Measurements from ENCODE around the gene KIF3C.
"Not testable (repeated sequence)": the region's sequence is repeated elsewhere in the genome, so short reads cannot be mapped to it uniquely, and the experiment has no call there.

KIF3C gene

DNA sequence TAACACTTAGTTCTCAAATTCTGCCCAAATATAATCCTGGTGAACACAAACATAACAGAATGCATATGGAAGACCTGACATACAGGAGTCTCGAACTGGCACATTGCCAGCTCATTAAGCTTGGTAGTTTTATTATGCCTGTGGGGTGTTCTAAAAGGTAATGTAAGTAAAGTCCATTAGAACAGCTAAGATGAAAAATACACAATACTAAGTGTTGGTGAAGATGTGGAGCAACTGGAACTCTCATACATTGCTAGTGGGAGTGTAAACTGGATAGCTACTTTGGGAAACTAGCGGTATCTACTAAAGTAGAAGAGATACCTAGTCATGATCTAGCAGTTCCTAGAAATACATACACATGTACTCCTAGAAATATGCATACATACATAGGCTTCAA lies 27.3 kb upstream of the KIF3C start:
- H3K27me3 Mint-ChIP-seq: no peaks in the 10 kb centered on the region
- intact Hi-C loops (cut with micrococcal nuclease): loop anchor here (2.0 kb wide), 1 partner anchor 23 kb away; no protein-coding TSS in a partner anchor
- peaks cover 81% of the 10 kb centered on the region for H3K4me1 Mint-ChIP-seq (ENCODE audit: low read depth)
- peak overlapping the region; percentile 96 for H3K27ac Mint-ChIP-seq
- no peaks in the 10 kb centered on the region for H3K9me3 Mint-ChIP-seq
- H3K36me3 Mint-ChIP-seq (ENCODE audit: low read depth): no peaks in the 10 kb centered on the region
- H3K4me3 Mint-ChIP-seq: peak overlapping the region; percentile 1

DNA sequence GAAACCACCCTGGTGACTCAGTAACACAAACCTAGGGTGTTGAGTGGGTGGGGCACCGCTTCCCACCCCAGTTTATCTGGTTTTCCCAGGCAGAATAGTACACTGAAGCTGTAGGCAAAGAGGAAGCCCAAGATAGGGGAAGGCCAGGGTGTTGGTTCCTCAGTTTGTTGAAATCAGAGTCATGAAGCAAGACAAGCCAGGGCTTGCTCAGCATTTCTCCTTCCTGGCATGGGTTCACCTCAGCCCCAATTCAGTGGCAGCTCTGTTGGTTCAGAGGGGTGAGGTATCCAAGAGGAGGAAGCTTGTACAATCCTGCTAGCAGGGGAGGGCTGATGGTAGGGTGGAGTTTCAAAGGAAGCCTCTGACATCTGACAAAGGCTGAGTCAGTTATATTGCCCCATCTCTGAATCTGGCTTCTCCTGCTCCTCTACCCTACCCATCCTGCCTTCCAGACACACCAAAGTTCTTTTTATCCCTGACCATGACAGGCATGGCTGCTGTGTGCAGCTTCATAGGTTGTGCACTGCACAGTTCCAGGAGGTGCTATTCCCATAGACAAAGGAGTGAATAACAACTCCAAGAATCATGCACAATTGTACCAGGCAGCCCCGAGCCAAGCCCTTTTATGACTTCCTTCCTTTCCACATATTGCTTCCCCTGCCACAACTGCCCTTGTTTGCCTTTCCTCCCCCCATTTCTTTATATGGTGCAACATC lies 26.7 kb upstream of the KIF3C start:
- Mint-ChIP-seq H3K27me3 (no peaks in the 10 kb centered on the region), H3K4me1 (ENCODE audit: low read depth) (peaks cover 83% of the 10 kb centered on the region)
- intact Hi-C loops (cut with micrococcal nuclease): loop anchor here (2.0 kb wide), 1 partner anchor 24 kb away; no protein-coding TSS in a partner anchor

DNA sequence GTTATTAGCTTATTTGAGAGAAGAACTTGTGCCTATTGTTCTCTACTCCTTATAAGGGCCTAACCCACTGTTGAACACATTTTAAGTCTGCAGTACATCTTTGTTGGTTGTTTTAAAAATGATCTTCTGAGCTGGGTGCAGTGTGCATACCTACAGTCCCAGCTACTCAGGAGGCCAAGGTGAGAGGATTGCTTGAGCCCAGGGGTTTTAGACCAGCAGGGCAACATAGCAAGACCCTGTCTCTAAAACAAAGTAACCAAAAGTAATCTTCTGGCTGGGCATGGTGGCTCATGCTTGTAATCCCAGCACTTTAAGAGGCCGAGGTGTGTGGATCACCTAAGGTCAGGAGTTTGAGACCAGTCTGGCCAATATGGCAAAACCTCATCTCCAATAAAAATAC lies 25.8 kb upstream of the KIF3C start:
- Mint-ChIP-seq H3K27ac (peak overlapping the region; percentile 96), H3K4me1 (ENCODE audit: low read depth) (peaks cover 85% of the 10 kb centered on the region), H3K4me3 (no peak overlapping the region), H3K27me3 (no peaks in the 10 kb centered on the region), H3K36me3 (ENCODE audit: low read depth) (no peaks in the 10 kb centered on the region), H3K9me3 (no peaks in the 10 kb centered on the region)
- intact Hi-C loops (cut with micrococcal nuclease): loop anchor here (2.0 kb wide), 1 partner anchor 25 kb away; no protein-coding TSS in a partner anchor

More for the DNA sequence above, 26.7 kb upstream of the KIF3C start:
- peak overlapping the region; percentile 35 for H3K4me3 Mint-ChIP-seq
- H3K27ac Mint-ChIP-seq: peak overlapping the region; percentile 96
- H3K9me3 Mint-ChIP-seq: no peaks in the 10 kb centered on the region
- no peaks in the 10 kb centered on the region for H3K36me3 Mint-ChIP-seq (ENCODE audit: low read depth)

DNA sequence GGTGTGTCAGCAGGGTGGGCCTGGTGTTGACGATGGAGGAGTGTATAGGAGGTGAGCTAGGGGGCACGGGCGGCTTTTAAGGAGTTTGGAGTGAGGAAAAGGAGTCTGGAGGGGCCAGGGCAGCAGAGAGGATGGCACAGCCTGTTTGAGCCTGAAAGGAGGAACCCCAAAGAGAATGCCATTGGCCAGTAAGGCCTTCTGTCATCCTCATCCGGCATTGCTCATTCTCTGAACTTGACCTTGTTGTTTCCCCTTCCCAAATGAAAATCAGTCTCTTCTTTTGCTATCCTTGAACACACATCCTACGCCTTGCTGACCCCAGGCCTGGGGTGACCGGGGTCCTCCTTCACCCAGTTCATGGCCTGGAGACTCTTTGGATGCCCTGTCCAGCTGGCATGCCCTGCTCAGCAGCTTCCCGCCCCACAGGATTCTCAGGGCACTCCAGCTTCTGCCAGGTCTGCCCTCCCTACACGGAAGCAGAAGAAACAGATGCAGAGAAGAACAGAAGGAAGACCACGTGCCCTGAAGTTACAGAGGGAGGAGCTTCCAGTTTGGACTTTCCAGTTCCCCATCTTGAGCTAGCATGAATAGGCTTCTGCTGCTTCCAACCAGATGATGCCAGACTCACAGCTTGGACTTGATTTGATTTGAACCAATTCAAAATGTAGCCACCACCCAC lies 20.5 kb upstream of the KIF3C start:
- peaks cover 92% of the 10 kb centered on the region for H3K4me1 Mint-ChIP-seq (ENCODE audit: low read depth)
- H3K4me3 Mint-ChIP-seq: peak overlapping the region; percentile 58
- no peaks in the 10 kb centered on the region for H3K9me3 Mint-ChIP-seq
- no peaks in the 10 kb centered on the region for H3K36me3 Mint-ChIP-seq (ENCODE audit: low read depth)
- H3K27ac Mint-ChIP-seq: peak overlapping the region; percentile 96
- intact Hi-C loops (cut with micrococcal nuclease): loop anchor here (2.0 kb wide), 1 partner anchor 32 kb away; the partner anchor contains the start of gene RAB10
- no peaks in the 10 kb centered on the region for H3K27me3 Mint-ChIP-seq

DNA sequence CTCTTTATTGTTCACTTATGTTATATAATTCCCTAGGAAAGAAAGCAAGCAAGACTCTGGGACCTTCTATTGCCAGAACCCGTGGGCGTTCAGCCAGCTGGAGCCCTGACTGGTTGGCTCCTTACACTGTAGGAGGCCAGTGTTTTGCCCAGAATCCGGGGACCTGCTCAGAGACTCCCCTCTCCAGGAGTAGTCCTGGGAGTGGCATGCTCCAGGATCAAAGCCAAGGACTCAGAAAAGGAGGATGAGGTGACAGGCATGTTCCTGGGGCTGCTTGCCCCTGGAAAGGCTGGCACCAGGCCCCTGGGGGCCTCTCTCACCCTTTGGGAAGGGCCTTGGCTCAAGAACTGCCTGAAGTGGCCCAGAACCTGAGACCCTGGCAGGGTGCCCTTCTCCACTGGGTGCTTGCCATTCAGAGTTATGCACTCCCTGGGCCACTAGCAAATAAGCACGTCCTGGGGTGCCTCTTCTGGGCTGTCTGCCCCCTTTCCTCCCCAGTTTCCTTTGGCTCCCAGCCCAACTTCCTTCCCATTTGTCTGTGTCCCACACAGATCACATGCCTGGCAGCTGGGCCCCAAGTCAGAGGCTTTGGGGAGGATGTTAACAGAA lies 19.6 kb upstream of the KIF3C start:
- H3K4me1 Mint-ChIP-seq (ENCODE audit: low read depth): peaks cover 86% of the 10 kb centered on the region
- intact Hi-C loops (cut with micrococcal nuclease): loop anchor here (2.0 kb wide), 1 partner anchor 33 kb away; the partner anchor contains the start of gene RAB10
- peak overlapping the region; percentile 35 for H3K4me3 Mint-ChIP-seq
- H3K9me3 Mint-ChIP-seq: no peaks in the 10 kb centered on the region
- H3K27me3 Mint-ChIP-seq: no peaks in the 10 kb centered on the region
- no peaks in the 10 kb centered on the region for H3K36me3 Mint-ChIP-seq (ENCODE audit: low read depth)
- H3K27ac Mint-ChIP-seq: peak overlapping the region; percentile 96

DNA sequence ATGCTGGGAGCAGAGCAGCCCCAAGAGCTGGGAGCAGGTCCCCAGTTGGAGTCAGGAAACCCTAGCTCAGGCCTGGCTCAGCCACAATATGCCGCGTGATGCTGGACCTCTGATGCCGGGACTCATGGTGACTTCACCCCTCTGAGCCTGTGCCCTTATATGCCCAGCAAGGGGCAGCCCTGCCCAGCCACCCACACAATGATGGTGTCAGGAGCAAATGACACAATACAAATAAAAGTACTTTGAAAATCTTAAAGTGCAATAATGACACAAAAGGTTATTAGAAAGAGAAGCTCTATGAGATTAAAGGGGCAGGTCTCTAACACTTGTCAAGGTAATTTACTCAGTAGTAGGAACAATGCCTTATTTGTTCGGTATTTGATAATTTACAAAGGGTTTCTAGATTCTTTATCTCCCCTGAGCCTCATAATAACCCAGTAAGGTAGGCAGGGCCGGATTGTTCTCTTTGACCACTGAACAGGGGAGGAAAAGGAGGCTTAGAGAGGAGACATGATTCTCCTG lies 18.3 kb upstream of the KIF3C start:
- Mint-ChIP-seq H3K36me3 (ENCODE audit: low read depth) (no peaks in the 10 kb centered on the region), H3K27ac (peak overlapping the region; percentile 96), H3K4me1 (ENCODE audit: low read depth) (peaks cover 74% of the 10 kb centered on the region), H3K4me3 (no peak overlapping the region), H3K27me3 (no peaks in the 10 kb centered on the region), H3K9me3 (no peaks in the 10 kb centered on the region)
- intact Hi-C loops (cut with micrococcal nuclease): no loop called here

DNA sequence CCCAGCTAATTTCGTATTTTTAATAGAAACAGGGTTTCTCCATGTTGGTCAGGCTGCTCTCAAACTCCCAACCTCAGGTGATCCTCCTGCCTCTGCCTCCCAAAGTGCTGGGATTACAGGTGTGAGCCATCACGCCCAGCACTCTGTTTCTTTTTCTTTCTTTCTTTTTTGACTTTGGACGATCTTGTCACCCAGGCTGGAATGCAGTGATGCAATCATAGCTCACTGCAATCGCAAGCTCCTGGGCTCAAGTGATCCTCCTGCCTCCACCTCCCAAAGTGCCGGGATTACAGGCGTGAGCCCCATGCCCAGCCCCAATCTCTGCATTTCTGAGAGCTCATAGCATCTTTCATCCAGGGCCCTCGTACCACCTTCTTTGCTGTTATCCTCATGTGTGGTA lies 17.1 kb upstream of the KIF3C start:
- peaks cover 62% of the 10 kb centered on the region for H3K4me1 Mint-ChIP-seq (ENCODE audit: low read depth)
- H3K9me3 Mint-ChIP-seq; H3K4me3 Mint-ChIP-seq; intact Hi-C loops (cut with micrococcal nuclease); H3K27me3 Mint-ChIP-seq; H3K36me3 Mint-ChIP-seq (ENCODE audit: low read depth): not testable (repeated sequence)
- H3K27ac Mint-ChIP-seq: peak overlapping the region; percentile 96

DNA sequence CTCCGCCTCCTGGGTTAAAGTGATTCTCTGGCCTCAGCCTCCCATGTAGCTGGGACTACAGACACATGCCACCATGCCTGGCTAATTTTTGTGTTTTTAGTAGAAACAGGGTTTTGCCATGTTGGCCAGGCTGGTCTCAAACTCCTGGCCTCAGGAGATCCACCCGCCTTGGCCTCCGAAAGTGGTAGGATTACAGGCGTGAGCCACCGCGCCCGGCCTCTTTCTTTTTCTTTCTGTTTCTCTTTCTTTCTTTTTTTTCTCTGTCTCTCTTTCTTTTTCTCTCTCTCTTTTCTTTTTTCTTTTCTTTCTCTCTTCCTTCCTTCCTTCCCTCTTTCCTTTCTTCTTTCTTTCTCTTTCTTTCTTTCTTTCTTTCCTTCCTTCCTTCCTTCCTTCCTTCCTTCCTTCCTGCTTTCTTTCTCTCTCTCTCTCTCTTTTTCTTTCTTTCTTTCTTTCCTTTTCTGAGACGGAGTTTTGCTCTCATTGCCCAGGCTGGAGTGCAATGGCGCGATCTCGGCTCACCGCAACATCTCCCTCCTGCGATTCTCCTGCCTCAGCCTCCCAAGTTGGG lies 16.6 kb upstream of the KIF3C start:
- Mint-ChIP-seq H3K4me1 (ENCODE audit: low read depth) (peaks cover 61% of the 10 kb centered on the region), H3K27ac (peak overlapping the region; percentile 96)
- H3K36me3 Mint-ChIP-seq (ENCODE audit: low read depth); intact Hi-C loops (cut with micrococcal nuclease); H3K9me3 Mint-ChIP-seq; H3K27me3 Mint-ChIP-seq; H3K4me3 Mint-ChIP-seq: not testable (repeated sequence)

DNA sequence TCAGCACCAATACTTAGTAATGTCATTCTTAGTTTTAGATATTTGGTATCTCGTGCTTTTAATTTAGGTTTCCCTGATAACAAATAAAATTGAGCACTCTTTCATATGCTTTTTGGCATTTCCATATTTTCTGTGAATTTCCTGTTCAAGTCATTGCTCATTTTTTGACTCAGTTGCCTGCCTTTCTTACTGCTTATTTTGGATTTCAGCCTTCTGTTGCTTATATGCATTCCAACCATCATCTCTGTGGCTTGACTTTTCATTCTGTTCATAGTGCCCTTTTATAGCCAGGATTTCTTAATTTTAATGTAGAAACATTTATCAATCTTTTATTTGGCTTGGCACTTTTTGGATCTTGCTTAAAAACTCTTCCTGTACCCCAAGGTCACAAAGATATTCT lies 14.5 kb upstream of the KIF3C start:
- H3K27ac Mint-ChIP-seq: no peak overlapping the region
- H3K36me3 Mint-ChIP-seq (ENCODE audit: low read depth): no peaks in the 10 kb centered on the region
- no peaks in the 10 kb centered on the region for H3K27me3 Mint-ChIP-seq
- peaks cover 56% of the 10 kb centered on the region for H3K4me1 Mint-ChIP-seq (ENCODE audit: low read depth)
- intact Hi-C loops (cut with micrococcal nuclease): no loop called here
- H3K9me3 Mint-ChIP-seq: no peaks in the 10 kb centered on the region
- H3K4me3 Mint-ChIP-seq: no peak overlapping the region

DNA sequence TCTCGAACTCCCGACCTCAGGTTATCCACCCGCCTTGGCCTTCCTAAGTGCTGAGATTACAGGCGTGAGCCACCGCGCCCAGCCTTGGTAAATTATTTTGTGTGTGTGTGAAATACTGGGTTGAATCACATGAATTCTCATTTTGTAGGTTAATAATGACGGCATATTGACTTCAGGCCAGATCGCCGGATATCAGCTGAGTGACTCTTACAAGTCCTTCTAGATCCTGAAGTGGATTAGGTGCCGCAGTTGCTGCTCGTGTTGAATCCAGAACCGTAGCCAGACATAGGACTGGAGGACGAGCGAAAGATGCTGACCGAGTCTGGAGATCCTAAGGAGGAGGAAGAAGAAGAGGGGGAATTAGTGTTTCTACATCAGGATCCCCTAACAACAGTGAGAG lies 12.2 kb upstream of the KIF3C start:
- no peaks in the 10 kb centered on the region for H3K27me3 Mint-ChIP-seq
- no peaks in the 10 kb centered on the region for H3K36me3 Mint-ChIP-seq (ENCODE audit: low read depth)
- intact Hi-C loops (cut with micrococcal nuclease): no loop called here
- H3K4me3 Mint-ChIP-seq: no peak overlapping the region
- no peak overlapping the region for H3K27ac Mint-ChIP-seq
- H3K4me1 Mint-ChIP-seq (ENCODE audit: low read depth): peaks cover 36% of the 10 kb centered on the region
- H3K9me3 Mint-ChIP-seq: no peaks in the 10 kb centered on the region

DNA sequence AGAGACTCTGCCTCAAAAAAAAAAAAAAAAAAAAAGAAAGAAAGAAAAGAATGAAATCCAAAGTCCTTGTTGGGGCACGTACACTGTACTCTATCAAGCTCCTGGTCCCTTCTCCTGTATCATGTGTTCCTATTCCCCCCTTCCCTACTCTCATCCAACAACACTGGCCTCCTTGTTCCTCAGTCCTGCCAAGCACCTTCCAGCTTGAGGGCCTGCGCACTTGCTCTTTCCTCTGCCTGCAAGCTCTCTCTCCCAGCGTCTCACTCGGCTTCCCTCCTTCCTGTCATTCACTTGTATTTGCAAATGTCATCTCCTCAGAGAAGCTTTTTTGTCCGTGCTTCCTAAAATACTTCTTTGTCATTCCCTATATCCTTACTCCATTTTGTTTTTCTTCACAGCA lies 10.8 kb upstream of the KIF3C start:
- intact Hi-C loops (cut with micrococcal nuclease): no loop called here
- H3K4me3 Mint-ChIP-seq: no peak overlapping the region
- no peaks in the 10 kb centered on the region for H3K36me3 Mint-ChIP-seq (ENCODE audit: low read depth)
- no peaks in the 10 kb centered on the region for H3K27me3 Mint-ChIP-seq
- H3K27ac Mint-ChIP-seq: no peak overlapping the region
- H3K9me3 Mint-ChIP-seq: no peaks in the 10 kb centered on the region
- H3K4me1 Mint-ChIP-seq (ENCODE audit: low read depth): peaks cover 23% of the 10 kb centered on the region

DNA sequence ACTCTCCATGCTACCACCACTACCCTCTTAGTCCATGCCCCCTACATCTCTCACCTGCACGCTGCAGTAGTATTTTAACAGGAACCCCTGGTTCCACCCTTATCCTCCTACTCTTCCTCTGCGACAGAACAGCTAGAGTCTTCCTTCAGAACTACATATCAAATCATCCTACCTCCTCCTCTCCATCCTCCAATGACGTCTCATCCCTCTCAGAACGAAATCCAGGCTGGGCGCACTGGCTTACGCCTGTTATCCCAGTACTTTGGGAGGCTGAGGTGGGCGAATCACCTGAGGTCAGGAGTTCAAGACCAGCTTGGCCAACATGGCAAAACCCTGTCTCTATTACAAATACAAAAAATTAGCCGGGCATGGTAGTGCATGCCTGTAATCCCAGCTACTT lies 10.3 kb upstream of the KIF3C start:
- H3K36me3 Mint-ChIP-seq (ENCODE audit: low read depth): no peaks in the 10 kb centered on the region
- no peak overlapping the region for H3K27ac Mint-ChIP-seq
- no peaks in the 10 kb centered on the region for H3K9me3 Mint-ChIP-seq
- H3K27me3 Mint-ChIP-seq: no peaks in the 10 kb centered on the region
- no peak overlapping the region for H3K4me3 Mint-ChIP-seq
- H3K4me1 Mint-ChIP-seq (ENCODE audit: low read depth): peaks cover 18% of the 10 kb centered on the region
- intact Hi-C loops (cut with micrococcal nuclease): no loop called here

DNA sequence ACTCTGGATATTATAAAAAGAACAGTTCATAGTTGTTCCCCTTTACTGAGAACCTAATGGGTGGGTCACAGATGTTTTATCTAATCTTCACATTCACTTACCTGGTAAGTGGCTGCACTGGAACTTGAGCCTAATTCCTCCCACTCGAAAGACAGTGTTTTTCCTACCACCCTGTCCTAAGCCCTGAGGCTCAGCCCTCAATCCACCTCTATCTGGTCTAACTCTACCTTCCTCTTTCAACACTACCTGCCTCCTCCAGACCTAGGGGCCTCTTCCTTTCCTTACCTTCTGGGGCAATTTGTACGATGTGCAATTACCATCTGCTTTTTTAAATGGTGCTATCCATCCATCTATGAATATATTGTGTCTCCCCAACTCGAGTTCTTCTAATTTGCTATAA lies 9.7 kb upstream of the KIF3C start:
- Mint-ChIP-seq H3K27ac (no peak overlapping the region), H3K27me3 (no peaks in the 10 kb centered on the region), H3K4me1 (ENCODE audit: low read depth) (peaks cover 16% of the 10 kb centered on the region), H3K9me3 (no peaks in the 10 kb centered on the region), H3K36me3 (ENCODE audit: low read depth) (no peaks in the 10 kb centered on the region), H3K4me3 (no peak overlapping the region)
- intact Hi-C loops (cut with micrococcal nuclease): loop anchor here (1.0 to 2.0 kb wide), 2 partner anchors 43 to 153 kb away; partner anchors contain the start of gene RAB10

DNA sequence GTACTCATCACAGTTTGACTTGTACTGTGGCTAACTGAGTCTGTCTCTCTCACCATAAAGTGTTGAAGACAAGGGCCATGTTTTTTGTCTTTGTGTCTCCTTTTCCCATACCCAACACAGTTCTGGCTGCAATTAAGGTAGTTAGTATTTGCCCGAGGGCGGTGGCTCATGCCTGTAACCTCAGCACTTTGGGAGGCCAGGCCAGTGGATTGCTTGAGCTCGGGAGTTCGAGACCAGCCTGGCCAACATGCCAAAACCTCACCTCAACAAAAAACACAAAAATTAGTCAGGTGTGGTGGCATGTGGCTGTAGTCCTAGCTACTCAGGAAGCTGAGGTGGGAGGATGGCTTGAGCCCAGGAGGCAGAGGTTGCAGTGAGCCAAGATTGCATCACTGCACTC lies 6.9 kb upstream of the KIF3C start:
- intact Hi-C loops (cut with micrococcal nuclease): no loop called here
- no peak overlapping the region for H3K27ac Mint-ChIP-seq
- H3K27me3 Mint-ChIP-seq: no peaks in the 10 kb centered on the region
- H3K4me3 Mint-ChIP-seq: no peak overlapping the region
- H3K4me1 Mint-ChIP-seq (ENCODE audit: low read depth): peaks cover 16% of the 10 kb centered on the region
- no peaks in the 10 kb centered on the region for H3K36me3 Mint-ChIP-seq (ENCODE audit: low read depth)
- no peaks in the 10 kb centered on the region for H3K9me3 Mint-ChIP-seq

Measured in dendritic cell treated with granulocyte-macrophage colony-stimulating factor and Interleukin-4, amounts not matched to agents 40 ng/mL and 50 ng/mL, for 4 days (primary cell).